ENCODE results near the gene RAB40C. TPM values are rescaled to one million over a fixed set of nuclear protein-coding genes. Genes with fewer than 3 reads are reported as not detected.

Gene RAB40C
- total and polyA plus RNA-seq, 9 of the 15 experiments (the other 6 are each of a cell fraction or from before 2014, with no cell fraction given), result 0.17 to 23.4 (median 8.7) TPM

DNA sequence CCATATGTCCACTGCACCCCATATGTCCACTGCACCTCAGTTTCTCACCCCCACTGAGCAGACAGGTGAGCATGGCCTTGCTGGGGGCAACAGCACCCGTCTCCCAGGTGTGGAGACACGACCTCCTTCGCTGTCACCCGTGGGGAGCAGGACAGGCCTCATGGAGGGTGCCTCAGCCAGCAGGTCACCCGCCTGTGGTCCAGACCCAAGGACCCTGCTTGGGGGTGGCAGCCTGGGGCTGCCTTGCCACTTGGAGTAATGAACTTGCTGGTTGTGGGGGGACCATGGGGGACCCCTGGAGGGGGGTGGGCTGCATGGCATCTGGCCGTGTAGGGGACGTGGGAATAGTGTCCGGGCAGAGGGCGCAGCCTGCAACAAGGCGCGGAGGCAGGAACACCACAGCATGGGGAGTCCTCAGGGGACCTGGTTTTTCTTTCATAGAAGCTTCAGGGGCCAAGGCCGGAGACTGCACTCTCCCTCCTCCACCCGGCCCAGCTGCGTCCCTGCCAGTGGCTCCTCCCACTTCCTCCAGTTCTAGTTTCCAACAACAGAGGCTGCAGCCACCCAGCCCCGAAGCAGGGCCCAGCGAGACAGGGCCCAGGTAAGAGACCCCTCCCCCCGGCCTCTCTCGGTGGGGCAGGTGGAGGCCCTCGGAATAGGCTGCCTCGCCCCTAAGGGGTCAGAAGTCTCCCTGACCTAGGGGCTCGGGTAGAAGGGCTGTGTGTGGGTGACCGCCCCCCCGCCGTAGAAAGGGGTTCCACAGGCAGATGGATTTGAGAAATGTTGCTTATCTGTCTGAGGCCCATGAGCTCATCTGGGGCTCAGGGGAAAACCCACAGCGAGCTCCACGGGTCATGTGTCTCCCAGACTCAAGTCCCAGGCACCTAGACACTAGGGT lies 23.1 kb upstream of the RAB40C start, which contains the start of gene NHLRC4 (continued):
- TF ChIP-seq ZBTB7A (IDR thresholded peaks at IDR 0.05; ENCODE audit: borderline replicate concordance, control insufficient read depth, low read depth, low read length), result peak; percentile 73
- TF ChIP-seq ZNF311 (CRISPR knock-in tag; IDR thresholded peaks at IDR 0.05), result no peak
- TF ChIP-seq, protein P1, sequence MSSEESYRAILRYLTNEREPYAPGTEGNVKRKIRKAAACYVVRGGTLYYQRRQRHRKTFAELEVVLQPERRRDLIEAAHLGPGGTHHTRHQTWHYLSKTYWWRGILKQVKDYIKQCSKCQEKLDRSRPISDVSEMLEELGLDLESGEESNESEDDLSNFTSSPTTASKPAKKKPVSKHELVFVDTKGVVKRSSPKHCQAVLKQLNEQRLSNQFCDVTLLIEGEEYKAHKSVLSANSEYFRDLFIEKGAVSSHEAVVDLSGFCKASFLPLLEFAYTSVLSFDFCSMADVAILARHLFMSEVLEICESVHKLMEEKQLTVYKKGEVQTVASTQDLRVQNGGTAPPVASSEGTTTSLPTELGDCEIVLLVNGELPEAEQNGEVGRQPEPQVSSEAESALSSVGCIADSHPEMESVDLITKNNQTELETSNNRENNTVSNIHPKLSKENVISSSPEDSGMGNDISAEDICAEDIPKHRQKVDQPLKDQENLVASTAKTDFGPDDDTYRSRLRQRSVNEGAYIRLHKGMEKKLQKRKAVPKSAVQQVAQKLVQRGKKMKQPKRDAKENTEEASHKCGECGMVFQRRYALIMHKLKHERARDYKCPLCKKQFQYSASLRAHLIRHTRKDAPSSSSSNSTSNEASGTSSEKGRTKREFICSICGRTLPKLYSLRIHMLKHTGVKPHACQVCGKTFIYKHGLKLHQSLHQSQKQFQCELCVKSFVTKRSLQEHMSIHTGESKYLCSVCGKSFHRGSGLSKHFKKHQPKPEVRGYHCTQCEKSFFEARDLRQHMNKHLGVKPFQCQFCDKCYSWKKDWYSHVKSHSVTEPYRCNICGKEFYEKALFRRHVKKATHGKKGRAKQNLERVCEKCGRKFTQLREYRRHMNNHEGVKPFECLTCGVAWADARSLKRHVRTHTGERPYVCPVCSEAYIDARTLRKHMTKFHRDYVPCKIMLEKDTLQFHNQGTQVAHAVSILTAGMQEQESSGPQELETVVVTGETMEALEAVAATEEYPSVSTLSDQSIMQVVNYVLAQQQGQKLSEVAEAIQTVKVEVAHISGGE (CRISPR knock-in tag; IDR thresholded peaks at IDR 0.05), result peak in 1 of 3 experiments; percentile 86; a peak in 2 of 6 replicates
- TF ChIP-seq HDAC1 (IDR thresholded peaks at IDR 0.05), result peak in 1 of 2 experiments; percentile 54; a peak in 2 of 4 replicates
- no peak for TF ChIP-seq CHD1 (IDR thresholded peaks at IDR 0.05; ENCODE audit: low read length)
- TF ChIP-seq, protein P2, sequence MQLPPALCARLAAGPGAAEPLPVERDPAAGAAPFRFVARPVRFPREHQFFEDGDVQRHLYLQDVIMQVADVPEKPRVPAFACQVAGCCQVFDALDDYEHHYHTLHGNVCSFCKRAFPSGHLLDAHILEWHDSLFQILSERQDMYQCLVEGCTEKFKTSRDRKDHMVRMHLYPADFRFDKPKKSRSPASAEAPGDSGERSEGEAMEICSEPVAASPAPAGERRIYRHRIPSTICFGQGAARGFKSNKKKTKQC (CRISPR knock-in tag; IDR thresholded peaks at IDR 0.05), result peak; percentile 19; the same call in 1 of the 2 replicates
- peak; percentile 44; the same call in 1 of the 2 replicates for TF ChIP-seq TEAD4 (IDR thresholded peaks at IDR 0.05; ENCODE audit: low read length)
- no peak for TF ChIP-seq TEAD4 (CRISPR knock-in tag; IDR thresholded peaks at IDR 0.05; ENCODE audit: borderline replicate concordance)
- TF ChIP-seq, protein P3, sequence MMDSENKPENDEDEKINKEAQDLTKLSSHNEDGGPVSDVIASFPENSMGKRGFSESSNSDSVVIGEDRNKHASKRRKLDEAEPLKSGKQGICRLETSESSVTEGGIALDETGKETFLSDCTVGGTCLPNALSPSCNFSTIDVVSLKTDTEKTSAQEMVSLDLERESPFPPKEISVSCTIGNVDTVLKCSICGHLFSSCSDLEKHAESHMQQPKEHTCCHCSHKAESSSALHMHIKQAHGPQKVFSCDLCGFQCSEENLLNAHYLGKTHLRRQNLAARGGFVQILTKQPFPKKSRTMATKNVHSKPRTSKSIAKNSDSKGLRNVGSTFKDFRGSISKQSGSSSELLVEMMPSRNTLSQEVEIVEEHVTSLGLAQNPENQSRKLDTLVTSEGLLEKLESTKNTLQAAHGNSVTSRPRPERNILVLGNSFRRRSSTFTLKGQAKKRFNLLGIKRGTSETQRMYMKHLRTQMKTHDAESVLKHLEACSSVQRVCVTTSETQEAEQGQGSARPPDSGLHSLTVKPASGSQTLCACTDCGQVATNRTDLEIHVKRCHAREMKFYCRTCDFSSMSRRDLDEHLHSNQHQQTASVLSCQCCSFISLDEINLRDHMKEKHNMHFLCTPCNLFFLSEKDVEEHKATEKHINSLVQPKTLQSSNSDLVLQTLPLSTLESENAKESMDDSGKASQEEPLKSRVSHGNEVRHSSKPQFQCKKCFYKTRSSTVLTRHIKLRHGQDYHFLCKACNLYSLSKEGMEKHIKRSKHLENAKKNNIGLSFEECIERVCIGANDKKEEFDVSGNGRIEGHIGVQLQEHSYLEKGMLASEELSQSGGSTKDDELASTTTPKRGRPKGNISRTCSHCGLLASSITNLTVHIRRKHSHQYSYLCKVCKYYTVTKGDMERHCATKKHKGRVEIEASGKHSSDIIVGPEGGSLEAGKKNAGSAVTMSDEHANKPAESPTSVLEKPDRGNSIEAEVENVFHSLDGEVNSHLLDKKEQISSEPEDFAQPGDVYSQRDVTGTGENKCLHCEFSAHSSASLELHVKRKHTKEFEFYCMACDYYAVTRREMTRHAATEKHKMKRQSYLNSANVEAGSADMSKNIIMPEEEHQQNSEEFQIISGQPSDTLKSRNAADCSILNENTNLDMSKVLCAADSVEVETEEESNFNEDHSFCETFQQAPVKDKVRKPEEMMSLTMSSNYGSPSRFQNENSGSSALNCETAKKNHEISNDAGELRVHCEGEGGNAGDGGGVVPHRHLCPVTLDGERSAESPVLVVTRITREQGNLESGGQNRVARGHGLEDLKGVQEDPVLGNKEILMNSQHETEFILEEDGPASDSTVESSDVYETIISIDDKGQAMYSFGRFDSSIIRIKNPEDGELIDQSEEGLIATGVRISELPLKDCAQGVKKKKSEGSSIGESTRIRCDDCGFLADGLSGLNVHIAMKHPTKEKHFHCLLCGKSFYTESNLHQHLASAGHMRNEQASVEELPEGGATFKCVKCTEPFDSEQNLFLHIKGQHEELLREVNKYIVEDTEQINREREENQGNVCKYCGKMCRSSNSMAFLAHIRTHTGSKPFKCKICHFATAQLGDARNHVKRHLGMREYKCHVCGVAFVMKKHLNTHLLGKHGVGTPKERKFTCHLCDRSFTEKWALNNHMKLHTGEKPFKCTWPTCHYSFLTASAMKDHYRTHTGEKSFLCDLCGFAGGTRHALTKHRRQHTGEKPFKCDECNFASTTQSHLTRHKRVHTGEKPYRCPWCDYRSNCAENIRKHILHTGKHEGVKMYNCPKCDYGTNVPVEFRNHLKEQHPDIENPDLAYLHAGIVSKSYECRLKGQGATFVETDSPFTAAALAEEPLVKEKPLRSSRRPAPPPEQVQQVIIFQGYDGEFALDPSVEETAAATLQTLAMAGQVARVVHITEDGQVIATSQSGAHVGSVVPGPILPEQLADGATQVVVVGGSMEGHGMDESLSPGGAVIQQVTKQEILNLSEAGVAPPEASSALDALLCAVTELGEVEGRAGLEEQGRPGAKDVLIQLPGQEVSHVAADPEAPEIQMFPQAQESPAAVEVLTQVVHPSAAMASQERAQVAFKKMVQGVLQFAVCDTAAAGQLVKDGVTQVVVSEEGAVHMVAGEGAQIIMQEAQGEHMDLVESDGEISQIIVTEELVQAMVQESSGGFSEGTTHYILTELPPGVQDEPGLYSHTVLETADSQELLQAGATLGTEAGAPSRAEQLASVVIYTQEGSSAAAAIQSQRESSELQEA (IDR thresholded peaks at IDR 0.05; ENCODE audit: low read depth), result no peak
- TF ChIP-seq, protein P4, sequence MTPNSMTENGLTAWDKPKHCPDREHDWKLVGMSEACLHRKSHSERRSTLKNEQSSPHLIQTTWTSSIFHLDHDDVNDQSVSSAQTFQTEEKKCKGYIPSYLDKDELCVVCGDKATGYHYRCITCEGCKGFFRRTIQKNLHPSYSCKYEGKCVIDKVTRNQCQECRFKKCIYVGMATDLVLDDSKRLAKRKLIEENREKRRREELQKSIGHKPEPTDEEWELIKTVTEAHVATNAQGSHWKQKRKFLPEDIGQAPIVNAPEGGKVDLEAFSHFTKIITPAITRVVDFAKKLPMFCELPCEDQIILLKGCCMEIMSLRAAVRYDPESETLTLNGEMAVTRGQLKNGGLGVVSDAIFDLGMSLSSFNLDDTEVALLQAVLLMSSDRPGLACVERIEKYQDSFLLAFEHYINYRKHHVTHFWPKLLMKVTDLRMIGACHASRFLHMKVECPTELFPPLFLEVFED (CRISPR knock-in tag; conservative IDR thresholded peaks at IDR 0.05), result no peak
- TF ChIP-seq PML (IDR thresholded peaks at IDR 0.05; ENCODE audit: low read length), result no peak
- TF ChIP-seq FOXA1 (IDR thresholded peaks at IDR 0.05; ENCODE audit: borderline replicate concordance), result no peak
